H1 (cell line): ENCODE results near the gene GDPD2. TPM values are rescaled to one million over a fixed set of nuclear protein-coding genes. Genes with fewer than 3 reads are reported as not detected.

ENCODE experiments used
- CTCF ChIA-PET: fragments of 300-600 bp; sonication (Branson Sonifier 250); formaldehyde crosslinking; loops from one replicate; lab custom pipeline; 2021; ENCODE audit not compliant: partially characterized antibody; lab: Charles Lee
- POLR2A ChIA-PET: fragments of 300-600 bp; sonication (Branson Sonifier 250); formaldehyde crosslinking; loops from one replicate; lab custom pipeline; 2021; ENCODE audit warnings: inconsistent platforms; ENCODE audit not compliant: partially characterized antibody; lab: Charles Lee
- DNase-seq, 2 experiments: peaks; one replicate each; pipeline versions ENCODE4 v3.0.0 to v3.0.0-alpha.2; 2010 to 2022; ENCODE audit warnings: low spot score in 2 of 2, low read depth in 1 of 2, mixed read lengths in 1 of 2
- FAIRE-seq: peaks from 2 replicates; lab custom pipeline; 2011; peaks lifted over from hg19 to GRCh38; lab: Jason Lieb, UNC
- H2AFZ ChIP-seq: 2 replicates; pipeline ENCODE4 v1.8.1; 2012; ENCODE audit warnings: low read length, inconsistent platforms
- H2AK5ac ChIP-seq: 2 replicates; pipeline ENCODE4 v1.6.1; 2013; ENCODE audit warnings: low read depth, low read length
- H2BK120ac ChIP-seq: replicated peaks from 2 replicates; pipeline ENCODE3; 2013; ENCODE audit warnings: low read depth, low read length, inconsistent platforms
- H2BK12ac ChIP-seq: 2 replicates; pipeline ENCODE4 v1.6.1; 2013; ENCODE audit warnings: low read depth, low read length
- H2BK15ac ChIP-seq: 2 replicates; pipeline ENCODE4 v1.6.1; 2013; ENCODE audit warnings: low read length
- H2BK20ac ChIP-seq: 2 replicates; pipeline ENCODE4 v1.6.1; 2013; ENCODE audit warnings: low read length
- H2BK5ac ChIP-seq: 2 replicates; pipeline ENCODE4 v1.6.1; 2013; ENCODE audit warnings: low read depth, low read length
- H3K14ac ChIP-seq: 2 replicates; pipeline ENCODE4 v1.6.1; 2013; ENCODE audit warnings: inconsistent platforms; ENCODE audit not compliant: insufficient read length
- H3K18ac ChIP-seq: 2 replicates; pipeline ENCODE4 v1.6.1; 2013; ENCODE audit warnings: low read length; ENCODE audit errors: extremely low read depth
- H3K23ac ChIP-seq: 2 replicates; pipeline ENCODE4 v1.6.1; 2013; ENCODE audit warnings: inconsistent platforms; ENCODE audit not compliant: insufficient read length
- H3K23me2 ChIP-seq: 2 replicates; pipeline ENCODE4 v1.6.1; 2013; ENCODE audit warnings: low read depth, low read length
- H3K27ac ChIP-seq: 2 replicates; pipeline ENCODE4 v1.6.1; 2011; ENCODE audit warnings: low read depth, low read length, inconsistent platforms
- H3K27me3 ChIP-seq, 4 experiments: replicated peaks in 1 of 4; 1 replicate in 1 of 4; 2 replicates in 3 of 4; pipeline versions ENCODE4 v1.6.1 to v1.8.1; 2011 to 2013; ENCODE audit warnings: low read length in 3 of 4, mild to moderate bottlenecking in 3 of 4, inconsistent platforms in 2 of 4, mixed read lengths in 2 of 4, moderate library complexity in 1 of 4; ENCODE audit not compliant: control insufficient read depth in 3 of 4, insufficient read depth in 3 of 4; ENCODE audit errors: extremely low read depth in 1 of 4
- H3K36me3 ChIP-seq, 4 experiments: 2 replicates each; pipeline versions ENCODE4 v1.6.1 to v1.8.1; 2011 to 2013; ENCODE audit warnings: mild to moderate bottlenecking in 4 of 4, low read length in 3 of 4, moderate library complexity in 2 of 4, control low read depth in 1 of 4, inconsistent platforms in 1 of 4; ENCODE audit not compliant: insufficient read depth in 4 of 4, control insufficient read depth in 2 of 4
- H3K4ac ChIP-seq: replicated peaks from 2 replicates; pipeline ENCODE3; 2013; ENCODE audit warnings: low read length, low read depth, mixed read lengths, inconsistent platforms; ENCODE audit not compliant: insufficient read length
- H3K4me1 ChIP-seq, 4 experiments: replicated peaks in 1 of 4; 1 replicate in 1 of 4; 2 replicates in 3 of 4; pipeline versions ENCODE4 v1.6.1 to v1.8.1; 2011 to 2013; ENCODE audit warnings: low read length in 3 of 4, inconsistent platforms in 2 of 4, mixed read lengths in 1 of 4; ENCODE audit not compliant: insufficient read depth in 4 of 4, control insufficient read depth in 3 of 4
- H3K4me2 ChIP-seq, 2 experiments: 2 replicates each; pipeline versions ENCODE4 v1.6.1 to v1.8.1; 2011 to 2013; ENCODE audit warnings: low read depth in 2 of 2, low read length in 2 of 2, control low read depth in 1 of 2, inconsistent platforms in 1 of 2, mild to moderate bottlenecking in 1 of 2; ENCODE audit not compliant: insufficient read depth in 1 of 2
- H3K4me3 ChIP-seq, 4 experiments: fragments of 200-600, 300-600 bp in 1 of 4; sonication (generic), shearing (Covaris generic), sonication (Bioruptor Twin) in 1 of 4; 2 replicates each; pipeline versions ENCODE4 v1.5.1 to v1.8.1; 2011 to 2016; ENCODE audit warnings: low read length in 4 of 4, low read depth in 3 of 4, control low read depth in 2 of 4, inconsistent platforms in 2 of 4, mild to moderate bottlenecking in 2 of 4, mixed read lengths in 1 of 4, moderate library complexity in 1 of 4; ENCODE audit not compliant: insufficient read depth in 2 of 4; ENCODE audit errors: extremely low read depth in 1 of 4
- H3K56ac ChIP-seq: replicated peaks from 2 replicates; pipeline ENCODE3; 2013; ENCODE audit warnings: low read depth, mild to moderate bottlenecking, mixed read lengths, low read length, inconsistent platforms; ENCODE audit not compliant: insufficient read length
- H3K79me1 ChIP-seq: 2 replicates; pipeline ENCODE4 v1.6.1; 2013; ENCODE audit warnings: low read depth, low read length, control low read depth
- H3K79me2 ChIP-seq, 2 experiments: 2 replicates each; pipeline versions ENCODE4 v1.6.1 to v1.8.1; 2012 to 2013; ENCODE audit warnings: low read length in 2 of 2, mild to moderate bottlenecking in 2 of 2, inconsistent platforms in 1 of 2; ENCODE audit not compliant: insufficient read depth in 2 of 2, control insufficient read depth in 1 of 2
- H3K9ac ChIP-seq, 4 experiments: replicated peaks in 1 of 4; 1 replicate in 1 of 4; 2 replicates in 3 of 4; pipeline versions ENCODE4 v1.6.1 to v1.8.1; 2011 to 2013; ENCODE audit warnings: low read depth in 3 of 4, low read length in 3 of 4, control low read depth in 2 of 4, mild to moderate bottlenecking in 2 of 4, moderate library complexity in 2 of 4, inconsistent platforms in 1 of 4; ENCODE audit errors: extremely low read depth in 1 of 4
- H3K9me3 ChIP-seq, 2 experiments: 2 replicates each; pipeline versions ENCODE4 v1.6.1 to v1.8.1; 2012 to 2013; ENCODE audit warnings: mild to moderate bottlenecking in 2 of 2, moderate library complexity in 2 of 2, control low read depth in 1 of 2, inconsistent platforms in 1 of 2, low read depth in 1 of 2, low read length in 1 of 2, mixed read lengths in 1 of 2; ENCODE audit not compliant: insufficient read depth in 2 of 2
- H4K20me1 ChIP-seq, 2 experiments: replicated peaks in 1 of 2; 2 replicates each; pipeline versions ENCODE3 to v1.8.1; 2011 to 2013; ENCODE audit warnings: inconsistent platforms in 2 of 2, low read length in 2 of 2, mild to moderate bottlenecking in 1 of 2; ENCODE audit not compliant: insufficient read depth in 2 of 2, control insufficient read depth in 1 of 2
- H4K5ac ChIP-seq: 2 replicates; pipeline ENCODE4 v1.6.1; 2013; ENCODE audit warnings: low read length, low read depth, mixed read lengths, inconsistent platforms; ENCODE audit not compliant: insufficient read length
- H4K8ac ChIP-seq: 2 replicates; pipeline ENCODE4 v1.8.0; 2013; ENCODE audit warnings: mild to moderate bottlenecking, moderate library complexity, low read length, inconsistent platforms; ENCODE audit not compliant: insufficient read depth; ENCODE audit errors: extremely low read depth
- H4K91ac ChIP-seq: replicated peaks from 2 replicates; pipeline ENCODE3; 2013; ENCODE audit warnings: low read length, mixed read lengths, inconsistent platforms; ENCODE audit not compliant: insufficient read length
- ATF3 ChIP-seq: IDR thresholded peaks from 2 replicates; pipeline ENCODE4 v1.6.1; 2011; ENCODE audit warnings: low read depth, mild to moderate bottlenecking, low read length; ENCODE audit not compliant: insufficient read depth
- CBX8 ChIP-seq: fragments of 300-800, 300-1000 bp; sonication (generic); IDR thresholded peaks from 2 replicates; pipeline ENCODE4 v1.7.1; 2016; ENCODE audit warnings: low read depth, low read length, borderline replicate concordance
- CTCF ChIP-seq, 3 experiments: IDR thresholded peaks; 1 replicate in 2 of 3; 2 replicates in 1 of 3; pipeline versions ENCODE4 v1.5.1 to v1.6.1; 2011; ENCODE audit warnings: low read length in 3 of 3, mild to moderate bottlenecking in 3 of 3, inconsistent platforms in 2 of 3, low read depth in 1 of 3, moderate library complexity in 1 of 3; ENCODE audit not compliant: insufficient read depth in 1 of 3; ENCODE audit errors: control extremely low read depth in 1 of 3
- HDAC6 ChIP-seq: IDR thresholded peaks from one replicate; pipeline ENCODE4 v1.7.1; 2012; ENCODE audit warnings: low read depth, mild to moderate bottlenecking, inconsistent platforms, low read length, moderate library complexity
- SIRT6 ChIP-seq: IDR thresholded peaks from one replicate; pipeline ENCODE4 v1.7.1; 2012; ENCODE audit warnings: low read length, inconsistent platforms
- SP1 ChIP-seq: IDR thresholded peaks from 2 replicates; pipeline ENCODE4 v1.6.1; 2011; ENCODE audit warnings: low read depth, low read length
- SP4 ChIP-seq: IDR thresholded peaks from 2 replicates; pipeline ENCODE4 v1.6.1; 2012; ENCODE audit warnings: low read length, inconsistent platforms
- TAF7 ChIP-seq: optimal IDR thresholded peaks from 2 replicates; pipeline ENCODE3; 2011; ENCODE audit warnings: low read depth, mild to moderate bottlenecking, inconsistent platforms, low read length, moderate library complexity, borderline replicate concordance
- WGBS, 2 experiments: shearing (Covaris generic) in 1 of 2; methylation state at CpG; one replicate each; pipeline versions ENCODE4 v1.1.6 to v1.1.7; 2013 to 2015; ENCODE audit warnings: low lambda C conversion rate in 2 of 2, mixed read lengths in 2 of 2, inconsistent platforms in 1 of 2, low coverage in 1 of 2, missing lambda C conversion rate in 1 of 2; ENCODE audit not compliant: insufficient replicate concordance in 2 of 2, insufficient coverage in 1 of 2, insufficient read length in 1 of 2; ENCODE audit errors: extremely low coverage in 1 of 2, missing lambda C conversion rate in 1 of 2; 5-methylcytosine and 5-hydroxymethylcytosine counted together
- polyA plus RNA-seq, 7 experiments: library from polyadenylated mRNA; depleted of rRNA in 3 of 7; stranded (reverse) in 5 of 7; unstranded in 2 of 7; fragments of >200 nt in 5 of 7; fragments of 200-250 nt in 2 of 7; gene quantifications; 1 replicate in 5 of 7; 2 replicates in 1 of 7; 4 replicates in 1 of 7; pipeline versions ENCODE4 v1.2.1 to v1.2.3, GENCODE V29; 2011 to 2013; ENCODE audit warnings: missing spikeins in 2 of 7, mixed read lengths in 2 of 7
- total RNA-seq: library from RNA; stranded (reverse); fragmentation: NEBNext Ultra II Directional; extraction: Animal tissue kit (Norgen Biotek cat#: 25700); gene quantifications from 2 replicates; pipeline ENCODE4 v1.2.1, GENCODE V29; 2021
- TF ChIP-seq, protein P1 (sequence below): IDR thresholded peaks from 2 replicates; pipeline ENCODE4 v1.6.1; 2012; ENCODE audit warnings: inconsistent platforms

Gene GDPD2
- total and polyA plus RNA-seq, 2 of the 8 experiments (the other 6 are each of a cell fraction or from before 2014, with no cell fraction given): 25.6 to 68.3 TPM

DNA sequence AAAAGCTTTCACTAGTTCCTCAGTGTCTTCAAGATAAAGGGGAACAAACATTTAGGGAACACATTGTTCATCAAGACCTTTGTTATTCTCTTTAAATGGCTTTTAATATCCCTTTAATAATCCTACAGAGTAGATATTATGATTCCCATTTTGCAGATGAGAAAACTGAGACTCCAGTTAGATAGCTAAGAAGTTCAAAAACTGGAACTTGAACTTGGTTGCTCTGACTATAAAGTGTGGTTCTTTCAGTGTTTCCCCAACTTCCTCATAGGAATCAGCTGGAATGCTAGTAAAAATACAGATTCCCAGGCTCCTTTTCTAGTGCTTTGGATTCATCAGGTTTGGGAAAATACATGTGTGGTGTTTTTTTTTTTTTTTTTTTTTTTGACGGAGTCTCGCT lies 59.2 kb downstream of the GDPD2 start:
- DNase-seq (no peak), FAIRE-seq (no peak)
- Histone ChIP-seq H2BK120ac (no peak overlapping the region), H3K4me2 (no peak overlapping the region), H3K56ac (no peak overlapping the region), H4K5ac (no peak overlapping the region), H3K79me1 (peaks cover 4% of the 10 kb centered on the region), H2BK20ac (no peak overlapping the region), H2BK5ac (no peak overlapping the region), H2BK15ac (no peak overlapping the region), H3K9me3 (no peaks in the 10 kb centered on the region), H2BK12ac (no peak overlapping the region), H3K4me3 (no peak overlapping the region), H3K9ac (no peak overlapping the region), H3K14ac (no peak overlapping the region), H2AK5ac (no peak overlapping the region), H3K4me1 (peaks cover 8 to 38% (median 25%) of the 10 kb centered on the region in 4 experiments; a peak in 6 of 7 replicates), H3K36me3 (peaks cover 0 to 40% (median 10%) of the 10 kb centered on the region in 4 experiments; a peak in 5 of 8 replicates), H4K91ac (no peak overlapping the region), H3K4ac (no peak overlapping the region), H3K27me3 (no peaks in the 10 kb centered on the region), H3K23ac (no peak overlapping the region), H3K18ac (no peak overlapping the region), H3K23me2 (no peaks in the 10 kb centered on the region; the same call in 1 of the 2 replicates), H2AFZ (no peak overlapping the region), H3K27ac (no peak overlapping the region), H4K8ac (no peak overlapping the region), H4K20me1 (peaks cover 4 to 31% of the 10 kb centered on the region in 2 experiments), H3K79me2 (peaks cover 0 to 81% of the 10 kb centered on the region in 2 experiments; a peak in 2 of 4 replicates)
- ChIA-PET POLR2A (no interaction called here), CTCF (no interaction called here)
- TF ChIP-seq SP1 (no peak), CTCF (IDR thresholded peaks at IDR 0.05; ENCODE audit: control extremely low read depth in 1 of 3, insufficient read depth in 1 of 3, low read depth in 1 of 3, low read length in 3 of 3) (no peak), TAF7 (no peak), SP4 (no peak), HDAC6 (no peak), ATF3 (no peak), SIRT6 (no peak), CBX8 (no peak)
- TF ChIP-seq, protein P1, sequence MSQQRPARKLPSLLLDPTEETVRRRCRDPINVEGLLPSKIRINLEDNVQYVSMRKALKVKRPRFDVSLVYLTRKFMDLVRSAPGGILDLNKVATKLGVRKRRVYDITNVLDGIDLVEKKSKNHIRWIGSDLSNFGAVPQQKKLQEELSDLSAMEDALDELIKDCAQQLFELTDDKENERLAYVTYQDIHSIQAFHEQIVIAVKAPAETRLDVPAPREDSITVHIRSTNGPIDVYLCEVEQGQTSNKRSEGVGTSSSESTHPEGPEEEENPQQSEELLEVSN: no peak
- WGBS, 2 experiments: no CpG with 5 or more reads among the region's 2 CpGs
